HL-60/S4 treated with retinoic acid at 250 ng/mL for 4 days and 3 days (cell line): Measurements from ENCODE around the gene GDPD2.

Source experiments
- in situ Hi-C: fragments of 300-500 bp; cut with MboI; formaldehyde crosslinking; loops from 2 replicates; pipeline ENCODE4 v1.7.0; 2022; ENCODE audit warnings: low sequenced_read_pairs

The GDPD2 gene

DNA sequence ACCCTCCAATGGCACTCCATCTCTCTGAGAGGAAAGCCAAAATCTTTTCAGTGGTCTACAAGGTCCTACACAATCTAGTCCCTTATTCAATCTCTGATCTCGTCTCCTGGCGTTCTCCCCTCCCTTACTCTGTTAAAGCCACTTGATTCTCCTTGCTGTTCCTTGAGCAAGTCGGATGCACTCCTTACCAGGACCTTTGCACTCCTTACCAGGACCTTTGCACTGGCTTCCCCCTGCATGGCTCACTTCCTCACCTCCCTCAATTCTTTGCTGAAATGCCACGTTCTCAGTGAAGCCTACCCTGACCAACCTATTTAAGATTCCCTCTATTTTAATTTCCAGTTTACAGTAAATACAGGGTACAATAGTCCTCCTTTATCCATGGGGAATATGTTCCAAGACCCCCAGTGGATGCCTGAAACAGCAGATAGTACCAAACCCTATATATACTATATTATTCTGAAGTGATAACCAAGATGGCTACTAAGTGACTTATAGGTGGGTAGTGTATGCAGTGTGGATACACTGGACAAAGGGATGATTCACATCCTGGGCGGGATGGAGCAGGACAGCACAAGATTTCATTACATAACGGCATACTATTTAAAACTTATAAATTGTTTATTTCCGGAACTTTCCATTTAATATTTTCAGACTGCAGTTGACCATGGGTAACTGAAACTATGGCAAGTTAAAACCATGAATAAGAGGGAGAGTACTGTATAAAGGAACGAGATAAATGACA lies 15.0 kb downstream of the GDPD2 start:
- in situ Hi-C loops = no loop called here

GRCh38 chrX:70439016-70439415 lies 15.9 kb downstream of the GDPD2 start:
- in situ Hi-C loops = no loop called here

DNA sequence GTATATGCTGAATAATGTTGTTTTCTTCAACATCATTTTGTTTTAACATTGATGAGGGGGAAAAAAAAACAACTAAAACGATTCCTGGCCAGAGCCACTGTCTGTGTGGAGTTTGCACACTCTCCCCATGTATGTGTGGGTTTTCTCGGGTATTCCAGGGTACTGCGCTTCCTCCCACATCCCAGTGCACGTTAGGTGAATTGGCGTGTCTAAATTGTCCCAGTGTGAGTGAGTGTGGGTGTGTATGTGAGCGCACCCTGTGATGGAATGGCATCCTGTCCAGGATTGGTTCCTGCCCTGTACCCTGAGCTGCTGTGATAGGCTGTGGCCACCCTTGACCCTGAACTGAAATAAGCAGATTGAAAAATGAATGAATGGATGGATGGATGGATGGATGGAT lies 19.1 kb downstream of the GDPD2 start:
- in situ Hi-C loops = no loop called here

DNA sequence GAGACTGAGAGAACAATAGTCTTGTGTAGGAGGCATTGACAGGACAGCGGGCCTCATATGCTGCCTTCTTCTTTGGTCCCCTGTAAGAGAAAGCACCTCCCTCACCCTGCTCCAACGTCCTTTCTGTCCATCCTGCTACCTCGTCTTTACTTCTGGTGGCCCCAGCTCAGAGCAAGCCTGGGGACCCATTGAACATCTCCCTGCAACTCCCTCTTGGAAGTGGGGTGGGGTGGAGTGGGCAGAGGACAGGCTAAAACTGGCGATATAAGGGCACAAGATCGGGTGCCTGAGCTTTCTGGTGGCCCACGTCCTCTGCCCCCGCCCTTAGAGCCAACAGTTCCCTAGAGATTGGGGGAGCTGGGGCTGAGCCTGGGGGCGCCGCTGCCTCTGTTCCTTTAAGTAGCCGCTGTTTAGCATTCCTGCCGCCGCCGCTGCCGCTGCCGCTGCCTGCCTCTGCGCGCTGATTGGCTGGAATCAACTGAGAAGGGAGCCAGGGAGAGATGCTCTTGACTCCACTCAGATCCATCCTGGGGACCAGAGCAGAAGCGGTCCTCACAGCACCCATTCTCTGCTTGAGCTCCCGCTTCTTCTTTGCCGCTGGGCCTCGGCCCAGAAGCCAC lies 21.3 kb downstream of the GDPD2 start, which contains the start of gene DLG3:
TSS of gene DLG3 (plus strand) at position 510 of the 620 bp plus-strand sequence. CDS start 367 bp downstream, outside the sequence.
- in situ Hi-C loops = no loop called here

- in situ Hi-C loops = no loop called here
Measured at GRCh38 chrX:70444946-70445656, 22.0 kb downstream of the GDPD2 start.

DNA sequence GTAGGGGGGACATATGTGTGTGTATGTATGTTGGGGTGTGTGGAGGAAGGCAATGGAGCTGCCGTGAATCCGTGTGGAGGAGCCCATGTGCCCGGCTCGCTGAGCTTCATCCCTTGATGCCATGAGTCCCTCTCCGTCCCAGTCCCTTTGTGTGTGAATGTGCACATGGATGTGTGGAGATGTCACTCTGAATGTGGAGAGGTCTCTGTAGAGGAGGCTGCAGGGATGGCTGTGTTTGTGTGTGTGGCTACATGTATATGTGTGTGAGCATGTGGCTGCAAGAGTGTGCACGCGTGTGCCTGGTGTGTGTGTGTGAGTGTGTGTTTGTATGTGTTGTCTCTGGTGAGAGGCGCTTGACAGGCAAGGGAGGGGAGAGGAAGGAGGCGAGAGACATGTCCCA lies 22.8 kb downstream of the GDPD2 start:
- in situ Hi-C loops = no loop called here

DNA sequence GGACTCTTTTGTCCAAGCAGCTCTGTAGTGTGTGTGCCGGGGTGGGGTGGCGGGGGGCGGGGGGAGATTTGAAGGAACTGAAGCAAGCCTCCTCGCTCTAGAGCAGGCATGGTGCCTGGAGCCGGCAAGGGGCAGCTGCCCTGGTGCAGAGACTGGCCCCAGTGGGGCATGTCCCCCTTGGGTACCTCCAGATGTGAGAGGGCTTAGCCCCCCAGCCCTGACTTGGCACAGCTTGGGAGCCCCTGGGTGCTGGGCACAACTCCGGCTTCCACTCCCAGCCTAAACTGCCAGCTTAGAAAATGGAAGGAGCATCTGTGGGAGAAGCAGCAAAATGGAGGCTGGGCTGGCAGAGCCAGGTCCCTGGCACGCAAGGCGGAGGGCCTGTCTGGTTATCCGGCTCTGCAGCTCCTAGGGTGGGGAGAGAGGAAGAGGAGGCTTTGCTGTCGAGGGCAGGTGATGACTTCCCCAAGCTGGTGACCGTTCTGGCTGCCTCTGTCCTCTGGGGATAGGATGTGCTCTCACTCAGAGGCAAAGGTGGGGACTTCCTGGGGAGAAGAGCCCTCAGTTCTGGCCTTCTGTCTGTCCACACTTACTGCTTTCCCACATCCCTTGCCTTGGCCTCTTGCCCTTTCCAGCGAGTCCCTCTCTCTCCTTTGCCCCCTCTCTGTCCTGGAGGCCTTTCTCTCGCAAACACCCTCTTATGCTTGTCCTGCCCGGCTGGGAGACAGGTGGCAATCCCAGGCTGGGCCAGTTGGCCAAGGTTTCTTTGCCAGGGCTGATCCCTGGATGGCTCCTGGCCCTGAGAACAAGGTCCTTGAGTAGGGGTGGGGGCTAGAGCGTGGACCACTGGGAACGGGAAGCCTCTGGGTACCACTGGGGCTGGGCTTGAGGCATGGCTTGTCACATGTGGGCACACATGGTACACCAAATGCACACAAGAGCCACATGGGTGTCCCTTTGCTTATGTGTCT lies 23.6 kb downstream of the GDPD2 start:
- in situ Hi-C loops = no loop called here

- in situ Hi-C loops = no loop called here
Measured at GRCh38 chrX:70449457-70449966, 26.4 kb downstream of the GDPD2 start.

- in situ Hi-C loops = no loop called here
Measured at GRCh38 chrX:70452143-70452733, 29.1 kb downstream of the GDPD2 start.

DNA sequence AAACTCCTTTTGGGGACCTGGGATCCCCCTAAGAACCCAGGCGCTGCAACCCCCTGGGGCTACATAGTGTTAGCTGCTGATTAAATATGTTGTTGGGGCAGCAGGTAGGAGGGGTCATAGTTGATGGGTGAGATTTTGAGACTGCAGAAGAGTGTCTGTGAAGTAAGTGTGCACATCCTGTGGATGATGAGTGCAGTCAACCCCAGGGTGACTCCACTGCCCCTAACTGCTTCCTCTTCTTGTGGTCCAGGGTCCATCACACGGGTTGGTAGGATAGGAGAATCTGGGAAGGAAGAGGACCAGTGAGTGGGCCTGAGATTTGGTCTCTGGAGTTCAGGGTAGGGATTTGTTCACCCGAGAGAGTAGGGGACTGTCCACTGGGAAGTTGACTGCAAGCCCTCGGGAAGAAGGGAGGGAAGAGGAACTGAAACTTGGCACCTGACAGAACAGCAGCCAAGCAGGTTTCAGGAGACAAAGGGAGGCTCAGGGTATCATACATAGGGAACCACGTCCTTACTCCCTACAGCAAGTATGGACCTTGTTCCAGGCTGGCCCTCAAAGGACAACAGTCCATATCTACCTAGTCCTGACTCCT lies 30.0 kb downstream of the GDPD2 start:
- in situ Hi-C loops = no loop called here

GRCh38 chrX:70454441-70455365 lies 31.6 kb downstream of the GDPD2 start:
- in situ Hi-C loops = no loop called here

- in situ Hi-C loops = no loop called here
Measured at GRCh38 chrX:70455366-70456202, 32.5 kb downstream of the GDPD2 start.

DNA sequence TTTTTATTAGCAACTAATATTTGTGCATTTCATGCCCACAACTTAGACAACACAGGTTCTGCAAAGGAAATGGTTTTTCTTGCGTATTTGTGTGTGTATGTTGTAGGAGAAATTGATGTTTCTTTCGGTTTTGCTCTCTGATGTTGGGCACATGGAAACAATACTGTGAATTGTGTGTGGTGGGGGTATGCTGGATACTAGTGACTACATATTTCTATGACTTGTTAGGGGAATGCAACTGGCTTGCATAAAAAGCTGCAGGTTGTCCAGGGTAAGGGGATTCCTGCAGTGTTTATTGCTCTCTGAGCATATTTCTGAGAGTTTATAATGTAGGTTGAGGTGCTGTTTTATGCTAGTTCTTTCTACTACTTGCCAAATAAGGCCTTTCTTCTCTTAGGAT lies 33.1 kb downstream of the GDPD2 start:
- in situ Hi-C loops = no loop called here

- in situ Hi-C loops = no loop called here
Measured at GRCh38 chrX:70461026-70461425, 37.9 kb downstream of the GDPD2 start.

DNA sequence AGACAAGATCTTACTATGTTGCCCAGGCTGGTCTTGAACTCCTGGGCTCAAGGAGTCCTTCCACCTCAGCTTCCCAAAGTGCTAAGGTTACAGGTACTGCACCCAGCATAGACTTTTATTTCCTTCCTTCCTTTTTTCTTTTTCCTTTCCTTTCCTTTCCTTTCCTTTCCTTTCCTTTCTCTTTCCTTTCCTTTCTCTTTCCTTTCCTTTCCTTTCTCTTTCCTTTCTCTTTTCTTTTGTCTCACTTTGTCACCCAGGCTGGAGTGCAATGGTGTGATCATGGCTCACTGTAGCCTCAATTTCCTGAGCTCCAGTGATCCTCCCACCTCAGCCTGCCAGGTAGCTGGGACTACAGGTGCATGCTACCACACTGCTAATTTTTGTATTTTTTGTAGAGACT lies 40.9 kb downstream of the GDPD2 start:
- in situ Hi-C loops = no loop called here

- in situ Hi-C loops = no loop called here
Measured at GRCh38 chrX:70466968-70467367, 43.9 kb downstream of the GDPD2 start.

GRCh38 chrX:70468709-70469108 lies 45.6 kb downstream of the GDPD2 start:
- in situ Hi-C loops = no loop called here

- in situ Hi-C loops = no loop called here
Measured at GRCh38 chrX:70470850-70471289, 47.8 kb downstream of the GDPD2 start.
